Type B pancreatic cell (in vitro differentiated cells): ENCODE results near the gene CBL. TPM values are rescaled to one million over a fixed set of nuclear protein-coding genes. Genes with fewer than 3 reads are reported as not detected.

Experiments
- DNase-seq: peaks from one replicate; pipeline ENCODE4 v3.0.0; 2021; ENCODE audit warnings: mixed read lengths; ENCODE audit not compliant: unreplicated experiment; ENCODE audit errors: extremely low spot score
- H3K27ac Mint-ChIP-seq: 2 replicates; pipeline ENCODE4 v1.8.0; 2021; ENCODE audit warnings: mild to moderate bottlenecking, mixed read lengths
- H3K27me3 Mint-ChIP-seq: 2 replicates; pipeline ENCODE4 v1.8.0; 2021; ENCODE audit warnings: mixed read lengths
- H3K36me3 Mint-ChIP-seq: 2 replicates; pipeline ENCODE4 v1.8.0; 2021; ENCODE audit warnings: mixed read lengths
- H3K4me1 Mint-ChIP-seq: one replicate; pipeline ENCODE4 v1.8.0; 2021; ENCODE audit warnings: mixed read lengths; ENCODE audit not compliant: unreplicated experiment
- H3K4me3 Mint-ChIP-seq: 2 replicates; pipeline ENCODE4 v1.8.0; 2021; ENCODE audit warnings: mild to moderate bottlenecking, mixed read lengths
- H3K9me3 Mint-ChIP-seq: 2 replicates; pipeline ENCODE4 v1.8.0; 2021; ENCODE audit warnings: mixed read lengths
- total RNA-seq: library from RNA; stranded (reverse); gene quantifications from 2 replicates; pipeline ENCODE4 v1.2.1, GENCODE V29; 2021; ENCODE audit warnings: low replicate concordance
- TF ChIP-seq, protein P1 (sequence below): fragments of 200-600 bp; sonication (generic); conservative IDR thresholded peaks from 2 replicates; pipeline ENCODE4 v1.5.0; 2021; ENCODE audit warnings: antibody characterized with exemption, mild to moderate bottlenecking

CBL gene
- total RNA-seq, 1 donor from 2014 or later, result 21.1 TPM

DNA sequence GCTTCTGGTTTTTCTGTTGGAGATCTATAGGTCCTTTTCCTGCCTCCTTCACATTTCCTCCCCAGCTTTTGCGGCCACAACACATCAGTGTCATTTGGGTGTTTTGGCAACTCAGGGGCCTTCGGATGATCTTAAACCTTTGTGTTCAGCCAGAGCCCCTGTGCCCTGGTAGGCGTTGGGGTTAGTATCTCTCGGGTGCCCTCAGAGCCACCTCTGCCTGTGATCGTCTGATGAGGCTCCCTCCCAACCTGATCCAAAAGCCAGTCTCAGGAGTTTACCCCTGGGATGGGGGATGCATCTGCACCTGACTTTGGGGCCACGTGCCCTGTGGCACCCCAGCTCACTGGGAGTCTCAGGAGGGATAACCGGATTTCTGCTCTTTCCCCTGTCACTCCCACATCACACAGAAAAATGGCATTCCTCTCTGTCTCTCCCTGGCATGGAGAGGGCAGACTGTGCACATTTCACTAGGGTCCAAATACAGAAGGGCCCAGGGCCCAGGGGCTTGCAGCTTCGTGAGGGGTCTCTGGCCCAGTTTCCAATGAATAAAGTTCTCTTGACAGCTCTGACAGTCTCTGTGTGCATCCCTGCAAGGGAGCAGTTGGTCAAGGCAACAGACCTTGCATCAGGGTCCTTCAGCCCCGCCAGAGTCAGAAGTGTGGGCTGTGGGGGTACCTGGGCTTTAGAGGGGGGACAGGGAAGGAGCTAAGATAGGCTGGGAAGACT lies 130.8 kb downstream of the CBL start:
- no peaks in the 10 kb centered on the region for H3K36me3 Mint-ChIP-seq
- DNase-seq, result no peak
- peaks cover 47% of the 10 kb centered on the region for H3K4me1 Mint-ChIP-seq
- H3K27ac Mint-ChIP-seq, result peak overlapping the region; percentile 81
- H3K27me3 Mint-ChIP-seq, result peaks cover 19% of the 10 kb centered on the region
- H3K4me3 Mint-ChIP-seq, result peak overlapping the region; percentile 85
- no peaks in the 10 kb centered on the region for H3K9me3 Mint-ChIP-seq
- TF ChIP-seq, protein P1, sequence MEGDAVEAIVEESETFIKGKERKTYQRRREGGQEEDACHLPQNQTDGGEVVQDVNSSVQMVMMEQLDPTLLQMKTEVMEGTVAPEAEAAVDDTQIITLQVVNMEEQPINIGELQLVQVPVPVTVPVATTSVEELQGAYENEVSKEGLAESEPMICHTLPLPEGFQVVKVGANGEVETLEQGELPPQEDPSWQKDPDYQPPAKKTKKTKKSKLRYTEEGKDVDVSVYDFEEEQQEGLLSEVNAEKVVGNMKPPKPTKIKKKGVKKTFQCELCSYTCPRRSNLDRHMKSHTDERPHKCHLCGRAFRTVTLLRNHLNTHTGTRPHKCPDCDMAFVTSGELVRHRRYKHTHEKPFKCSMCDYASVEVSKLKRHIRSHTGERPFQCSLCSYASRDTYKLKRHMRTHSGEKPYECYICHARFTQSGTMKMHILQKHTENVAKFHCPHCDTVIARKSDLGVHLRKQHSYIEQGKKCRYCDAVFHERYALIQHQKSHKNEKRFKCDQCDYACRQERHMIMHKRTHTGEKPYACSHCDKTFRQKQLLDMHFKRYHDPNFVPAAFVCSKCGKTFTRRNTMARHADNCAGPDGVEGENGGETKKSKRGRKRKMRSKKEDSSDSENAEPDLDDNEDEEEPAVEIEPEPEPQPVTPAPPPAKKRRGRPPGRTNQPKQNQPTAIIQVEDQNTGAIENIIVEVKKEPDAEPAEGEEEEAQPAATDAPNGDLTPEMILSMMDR, result no peak

DNA sequence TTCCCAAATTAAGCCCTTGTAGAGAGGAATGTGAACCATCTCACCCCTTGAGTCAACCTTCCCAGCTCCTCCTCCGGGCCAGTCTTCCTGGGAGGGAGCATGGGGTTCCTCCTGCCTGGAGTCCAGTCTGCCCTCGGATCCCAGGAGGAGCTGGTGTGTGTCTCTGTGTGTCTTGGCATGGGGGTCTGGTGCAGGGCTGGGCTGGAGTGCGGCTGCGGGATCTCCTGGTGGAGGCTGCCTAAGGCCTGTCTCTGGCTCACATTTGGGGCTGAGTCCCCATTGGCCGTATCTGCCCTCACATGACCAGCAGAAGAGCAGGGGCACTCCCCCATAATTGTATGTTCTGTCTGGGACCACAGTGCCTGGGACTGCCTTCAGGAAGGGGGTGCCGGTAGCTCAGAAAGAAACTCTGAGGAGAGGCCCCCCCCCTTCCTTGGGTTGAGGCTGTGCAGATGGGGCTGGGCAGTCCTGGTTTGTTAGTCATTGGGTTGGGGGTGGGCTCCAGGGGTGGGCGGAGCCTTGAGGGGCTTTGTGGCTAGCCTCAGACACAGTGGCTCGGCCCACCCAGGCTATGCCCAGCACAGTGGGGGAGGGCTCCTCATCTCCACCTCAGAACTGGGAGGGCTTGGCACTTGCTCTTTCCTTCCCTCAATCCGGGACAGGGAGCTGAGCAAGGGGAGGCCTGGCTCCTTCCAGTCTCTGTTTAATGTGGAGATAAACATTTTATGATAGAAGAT lies 131.6 kb downstream of the CBL start:
- Mint-ChIP-seq H3K9me3 (no peaks in the 10 kb centered on the region), H3K4me1 (peaks cover 44% of the 10 kb centered on the region), H3K4me3 (peak overlapping the region; percentile 85), H3K27ac (peak overlapping the region; percentile 13), H3K36me3 (no peaks in the 10 kb centered on the region), H3K27me3 (peaks cover 23% of the 10 kb centered on the region)
- no peak for DNase-seq
- TF ChIP-seq, protein P1, result no peak

DNA sequence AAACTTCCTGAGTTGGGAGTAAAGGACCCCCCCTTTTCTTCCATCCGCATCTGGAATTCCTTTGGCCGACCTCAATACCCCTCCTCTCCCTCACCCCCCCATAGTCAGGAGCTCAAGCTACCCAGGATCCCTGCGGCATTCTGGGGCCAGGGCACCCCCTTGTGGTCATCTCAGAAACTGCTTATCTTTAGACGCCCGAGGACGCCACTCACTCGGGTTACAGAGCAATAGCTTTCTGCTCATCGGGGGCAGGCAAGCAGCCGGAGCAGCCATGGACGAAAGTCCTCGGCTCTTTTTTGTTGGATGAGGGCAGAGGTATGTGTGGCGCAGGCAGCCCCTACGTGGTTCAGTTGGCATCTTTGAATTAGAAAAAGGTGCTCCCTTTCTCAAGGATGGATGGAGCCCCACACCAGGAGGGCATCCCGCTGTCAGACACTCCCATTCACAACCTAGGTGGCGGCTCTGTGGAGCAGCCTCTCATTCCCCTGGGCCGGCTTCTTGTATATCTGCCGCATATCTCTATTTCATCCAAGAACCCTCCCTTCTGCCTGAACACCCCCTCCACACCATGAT lies 132.3 kb downstream of the CBL start:
- peak; percentile 85 for DNase-seq
- TF ChIP-seq, protein P1, result peak; percentile 87
- H3K36me3 Mint-ChIP-seq, result no peaks in the 10 kb centered on the region
- H3K27me3 Mint-ChIP-seq, result peaks cover 30% of the 10 kb centered on the region
- H3K27ac Mint-ChIP-seq, result peak overlapping the region; percentile 36
- H3K4me3 Mint-ChIP-seq, result peak overlapping the region; percentile 85
- H3K9me3 Mint-ChIP-seq, result no peaks in the 10 kb centered on the region
- peaks cover 38% of the 10 kb centered on the region for H3K4me1 Mint-ChIP-seq

DNA sequence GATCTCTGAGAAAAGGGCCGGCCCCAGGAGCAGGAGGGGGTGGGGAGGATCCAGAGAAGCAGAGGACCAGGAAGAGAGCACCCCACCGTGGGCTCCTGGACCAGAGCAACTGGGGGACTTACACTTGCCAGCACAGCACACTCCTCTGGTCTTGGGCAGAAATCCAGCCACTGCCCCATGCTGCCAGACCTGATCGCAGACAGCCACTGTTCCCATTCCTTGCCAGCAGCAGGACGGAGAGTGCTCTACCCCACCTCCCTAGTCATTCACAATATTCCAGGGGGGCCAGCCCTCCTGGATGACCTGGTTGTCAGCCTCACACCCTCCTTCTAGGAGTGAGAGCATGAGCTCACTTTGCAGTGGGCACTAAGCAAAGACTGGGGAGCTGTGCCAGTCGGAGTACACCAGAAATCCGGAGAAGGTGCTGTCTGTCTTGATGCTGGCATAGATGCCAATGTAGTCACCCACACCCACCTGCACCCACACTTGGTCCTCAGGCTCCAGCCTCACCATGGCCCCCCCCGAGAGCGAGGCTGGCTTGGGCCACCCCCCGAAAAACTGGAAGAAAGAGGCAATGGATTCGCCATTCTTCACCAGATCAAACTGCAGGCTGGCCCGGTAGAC lies 132.9 kb downstream of the CBL start:
- Mint-ChIP-seq H3K36me3 (no peaks in the 10 kb centered on the region), H3K4me3 (peak overlapping the region; percentile 85), H3K4me1 (peaks cover 33% of the 10 kb centered on the region), H3K9me3 (no peaks in the 10 kb centered on the region), H3K27me3 (peaks cover 36% of the 10 kb centered on the region), H3K27ac (no peak overlapping the region)
- DNase-seq, result no peak
- TF ChIP-seq, protein P1, result no peak

DNA sequence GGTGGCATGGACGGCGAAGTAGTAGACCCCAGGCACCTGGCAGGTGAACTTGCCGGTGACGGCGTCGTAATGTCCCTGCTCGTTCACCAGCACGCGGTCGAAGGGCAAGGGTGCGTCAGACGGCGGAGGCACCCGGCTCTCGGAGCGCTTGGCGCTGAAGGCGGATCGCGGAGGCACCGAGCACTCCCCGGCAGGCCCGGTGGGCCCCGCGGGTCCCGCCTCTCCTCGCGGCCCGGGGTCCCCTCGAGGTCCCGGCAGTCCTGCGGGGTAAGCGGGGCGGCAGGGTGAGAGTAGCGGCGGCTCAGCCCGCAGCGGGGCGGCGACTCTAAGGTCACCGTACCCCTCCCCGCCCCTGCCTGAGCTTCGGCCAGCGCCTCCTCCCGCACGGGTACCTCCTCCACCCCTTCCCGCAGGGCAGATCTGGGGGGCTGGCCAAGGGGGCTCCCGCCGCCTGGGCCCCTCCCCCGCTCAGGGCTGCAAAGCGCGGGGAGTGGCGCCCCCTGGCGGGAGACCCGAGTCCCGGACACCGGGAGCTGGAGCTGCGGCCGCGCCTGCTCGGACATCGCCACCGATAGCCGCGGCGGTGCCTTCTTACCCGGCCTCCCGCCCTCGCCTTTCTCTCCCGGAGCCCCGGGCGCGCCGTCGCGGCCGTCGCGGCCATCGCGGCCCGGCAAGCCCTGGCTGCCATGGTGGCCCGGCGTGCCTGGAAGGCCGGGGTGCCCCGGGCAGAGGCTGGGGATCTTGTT lies 133.6 kb downstream of the CBL start:
- peaks cover 30% of the 10 kb centered on the region for H3K4me1 Mint-ChIP-seq

More for the DNA sequence above, 133.6 kb downstream of the CBL start:
- Mint-ChIP-seq H3K4me3 (peak overlapping the region; percentile 85), H3K9me3 (no peaks in the 10 kb centered on the region), H3K27me3 (peaks cover 41% of the 10 kb centered on the region), H3K27ac (no peak overlapping the region), H3K36me3 (no peaks in the 10 kb centered on the region)
- TF ChIP-seq, protein P1, result peak; percentile 99
- peak; percentile 86 for DNase-seq
